ENCODE data around the gene MATN4.
A peak's percentile ranks its signal among the peaks of the same experiment; 100 is the strongest.
"Not testable (repeated sequence)": the region's sequence is repeated elsewhere in the genome, so short reads cannot be mapped to it uniquely, and the experiment has no call there.

Gene MATN4, protein sequence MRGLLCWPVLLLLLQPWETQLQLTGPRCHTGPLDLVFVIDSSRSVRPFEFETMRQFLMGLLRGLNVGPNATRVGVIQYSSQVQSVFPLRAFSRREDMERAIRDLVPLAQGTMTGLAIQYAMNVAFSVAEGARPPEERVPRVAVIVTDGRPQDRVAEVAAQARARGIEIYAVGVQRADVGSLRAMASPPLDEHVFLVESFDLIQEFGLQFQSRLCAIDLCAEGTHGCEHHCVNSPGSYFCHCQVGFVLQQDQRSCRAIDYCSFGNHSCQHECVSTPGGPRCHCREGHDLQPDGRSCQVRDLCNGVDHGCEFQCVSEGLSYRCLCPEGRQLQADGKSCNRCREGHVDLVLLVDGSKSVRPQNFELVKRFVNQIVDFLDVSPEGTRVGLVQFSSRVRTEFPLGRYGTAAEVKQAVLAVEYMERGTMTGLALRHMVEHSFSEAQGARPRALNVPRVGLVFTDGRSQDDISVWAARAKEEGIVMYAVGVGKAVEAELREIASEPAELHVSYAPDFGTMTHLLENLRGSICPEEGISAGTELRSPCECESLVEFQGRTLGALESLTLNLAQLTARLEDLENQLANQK

DNA sequence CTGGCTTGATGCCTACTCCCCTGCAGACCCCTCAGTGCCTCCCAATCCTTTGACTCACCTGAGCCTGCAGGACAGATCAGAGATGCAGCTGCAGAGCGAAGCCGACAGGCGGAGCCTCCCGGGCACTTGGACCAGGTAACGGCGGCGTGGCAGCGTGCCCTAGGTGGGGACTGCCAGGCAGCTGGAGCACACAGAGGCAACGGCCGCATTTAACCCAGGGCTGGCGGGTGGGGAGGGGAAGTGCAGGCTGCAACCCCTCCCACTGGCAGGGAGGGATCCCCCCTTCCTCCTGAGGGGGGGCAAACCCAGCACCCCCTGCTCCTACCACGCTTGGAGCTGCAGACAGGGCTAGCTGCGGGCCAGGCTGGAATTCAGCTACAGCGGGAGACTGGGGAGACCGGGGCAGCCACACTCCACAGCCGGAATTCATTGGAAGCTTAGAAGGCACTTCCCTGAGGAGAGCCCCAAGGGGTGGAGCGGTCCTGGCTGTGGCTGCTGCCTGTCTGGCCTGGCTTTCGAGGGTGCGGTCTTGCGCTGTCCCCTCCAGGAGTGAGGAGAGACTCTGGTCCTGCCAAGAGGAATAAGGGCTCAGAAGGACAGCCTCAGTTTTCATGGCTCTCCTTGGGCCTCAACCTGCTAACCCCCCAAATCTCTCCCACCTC is at the start of gene MATN4:
Gene MATN4 (minus strand): TSS at position 183 of the 662 bp plus-strand sequence. CDS start 2,717 bp downstream, outside the sequence.
- peak; percentile 70 for DNase-seq

DNA sequence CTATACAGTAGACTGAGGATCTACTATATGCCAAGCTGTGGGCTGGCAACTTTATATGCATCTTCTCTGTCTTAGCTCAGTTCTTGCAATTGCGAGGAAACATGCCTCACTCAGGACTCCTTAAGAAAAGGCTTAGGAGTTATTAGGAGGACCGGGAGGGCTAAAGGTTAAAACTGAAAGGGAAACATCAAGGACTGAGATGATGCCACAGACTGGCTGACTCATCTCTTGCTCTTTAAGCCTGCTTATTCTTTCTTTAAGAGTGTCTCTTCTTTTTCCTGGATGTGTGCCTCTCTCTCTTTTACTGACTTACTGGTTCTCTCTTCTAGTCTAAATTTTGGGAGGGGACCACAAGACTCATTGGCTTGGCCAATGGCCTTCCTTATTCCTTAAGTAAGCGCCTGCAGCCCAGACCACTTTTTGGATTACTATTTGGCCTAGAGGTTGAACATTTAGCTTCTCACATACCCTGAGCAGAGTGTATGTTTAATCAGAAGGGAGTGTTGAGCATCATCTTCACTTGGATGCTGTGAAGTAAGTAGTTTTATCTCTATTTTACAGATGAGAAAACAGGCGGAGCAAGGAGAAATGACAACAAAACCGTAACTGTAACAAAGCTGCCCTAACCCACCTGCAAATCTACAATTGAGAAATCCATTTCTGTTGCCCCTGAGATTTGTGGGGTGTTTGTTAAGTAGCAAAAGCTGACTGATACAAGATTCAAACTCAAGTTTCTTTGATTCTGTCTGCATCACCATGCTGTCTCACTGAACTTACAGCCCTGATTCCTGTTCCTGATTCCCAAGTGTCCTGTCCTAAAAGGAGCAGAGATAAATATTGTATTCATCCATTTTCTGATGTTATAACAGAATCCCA is 47.3 kb upstream of the MATN4 start:
- no peak for DNase-seq

DNA sequence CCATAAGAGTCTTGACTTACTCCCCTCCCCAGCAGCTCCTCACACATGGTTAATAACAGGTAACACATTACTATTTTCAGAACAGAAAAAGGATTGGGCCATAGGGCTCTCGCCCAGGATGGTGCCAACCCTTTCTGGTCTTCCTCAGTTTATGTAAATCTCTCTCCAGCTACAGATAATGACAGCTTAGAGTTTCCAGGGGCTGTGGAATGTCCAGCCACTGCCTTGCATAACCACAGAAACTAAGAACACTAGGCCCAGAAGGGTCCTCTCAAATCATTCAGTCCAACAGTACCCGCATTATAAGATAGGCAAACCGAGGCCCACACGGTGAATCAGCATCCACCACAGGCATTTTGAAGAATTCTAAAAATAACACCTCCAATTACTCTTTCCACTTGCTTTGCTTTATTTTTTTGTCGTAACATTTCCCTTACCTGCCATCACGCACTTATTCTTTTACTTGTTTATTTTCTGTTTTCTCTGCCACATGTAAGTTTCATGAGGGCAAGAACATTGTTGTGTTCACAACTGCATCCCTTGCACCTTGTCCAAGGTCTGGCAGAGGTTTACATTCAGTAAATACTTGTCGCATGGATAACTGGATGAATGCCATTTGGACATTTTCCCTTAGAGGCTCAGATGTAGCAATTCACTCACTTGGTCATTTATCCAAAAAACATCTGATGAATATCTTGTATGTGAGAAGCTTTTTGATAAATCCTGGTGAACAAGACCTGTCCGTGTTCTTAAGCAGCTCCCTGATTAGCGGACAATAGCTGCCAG is 46.5 kb upstream of the MATN4 start:
- DNase-seq: no peak

DNA sequence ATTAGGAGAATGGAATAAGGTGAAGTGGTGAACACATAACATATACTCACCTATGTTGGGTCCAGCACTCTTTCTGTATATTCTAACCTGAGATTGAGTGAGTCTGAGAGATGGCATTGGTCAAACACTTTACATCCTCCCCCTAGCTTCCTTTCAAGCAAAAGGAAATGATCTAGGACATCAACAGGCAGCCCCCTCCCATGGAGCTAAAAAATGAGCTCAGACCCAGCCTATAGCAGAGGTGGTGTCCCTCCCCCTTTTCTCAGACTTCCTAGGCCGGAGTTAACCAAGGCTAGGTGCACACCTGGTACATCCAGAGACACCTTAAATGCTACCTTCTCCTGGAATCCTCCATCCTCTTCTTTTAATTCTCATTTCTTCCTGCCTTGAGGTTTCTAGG is 45.6 kb upstream of the MATN4 start:
- no peak for DNase-seq

DNA sequence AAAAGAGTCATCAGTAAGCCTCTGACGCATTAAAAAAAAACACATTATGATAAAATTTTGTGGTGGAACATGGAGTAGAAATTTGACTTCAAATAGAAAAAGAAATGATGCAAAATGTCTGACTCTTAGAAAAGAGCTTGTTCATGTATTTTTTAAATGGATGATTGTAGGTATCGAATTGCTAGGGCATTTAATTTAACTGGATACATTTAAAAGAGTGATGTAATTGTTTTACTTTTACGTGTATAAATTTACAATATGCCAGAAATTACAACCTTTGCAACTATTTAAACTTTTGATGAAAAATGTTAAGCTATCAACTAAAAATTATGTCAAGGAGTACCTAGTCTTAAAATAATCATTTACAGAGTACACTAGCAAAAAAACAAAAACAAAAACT is 44.6 kb upstream of the MATN4 start:
- DNase-seq: no peak

DNA sequence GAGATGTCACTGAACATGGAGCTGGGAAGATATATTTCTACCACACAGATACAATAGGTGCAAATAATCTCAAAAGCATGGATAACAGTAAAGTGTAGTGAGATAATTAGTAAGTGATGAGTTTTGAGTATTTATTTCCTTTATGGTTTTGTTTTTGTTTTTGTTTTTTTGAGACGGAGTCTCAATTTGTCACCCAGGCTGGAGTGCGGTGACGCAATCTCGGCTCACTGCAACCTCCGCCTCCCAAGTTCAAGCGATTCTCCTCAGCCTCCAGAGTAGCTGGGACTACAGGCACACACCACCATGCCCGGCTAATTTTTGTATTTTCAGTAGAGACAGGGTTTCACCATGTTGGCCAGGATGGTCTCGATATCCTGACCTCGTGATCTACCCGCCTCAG is 42.7 kb upstream of the MATN4 start:
- not testable (repeated sequence) for DNase-seq

DNA sequence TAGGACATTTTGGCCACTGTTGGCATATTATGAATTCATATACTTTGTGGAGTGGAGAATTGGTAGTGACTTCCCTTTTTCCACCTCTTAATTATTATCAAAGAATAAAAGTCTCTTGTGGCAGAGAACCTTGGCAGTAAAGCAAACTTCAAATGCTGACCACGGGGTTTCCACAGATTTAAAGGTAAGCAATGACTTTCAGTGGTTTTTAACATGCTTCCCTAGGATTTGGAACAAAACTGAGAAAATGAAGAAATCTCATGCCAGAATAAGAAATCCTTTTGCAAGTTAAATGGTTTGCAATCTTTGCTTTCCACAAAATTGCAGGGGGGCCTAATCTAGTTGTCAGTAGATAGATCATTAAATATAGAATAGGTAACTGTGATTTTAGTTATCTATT is 42.1 kb upstream of the MATN4 start:
- no peak for DNase-seq

DNA sequence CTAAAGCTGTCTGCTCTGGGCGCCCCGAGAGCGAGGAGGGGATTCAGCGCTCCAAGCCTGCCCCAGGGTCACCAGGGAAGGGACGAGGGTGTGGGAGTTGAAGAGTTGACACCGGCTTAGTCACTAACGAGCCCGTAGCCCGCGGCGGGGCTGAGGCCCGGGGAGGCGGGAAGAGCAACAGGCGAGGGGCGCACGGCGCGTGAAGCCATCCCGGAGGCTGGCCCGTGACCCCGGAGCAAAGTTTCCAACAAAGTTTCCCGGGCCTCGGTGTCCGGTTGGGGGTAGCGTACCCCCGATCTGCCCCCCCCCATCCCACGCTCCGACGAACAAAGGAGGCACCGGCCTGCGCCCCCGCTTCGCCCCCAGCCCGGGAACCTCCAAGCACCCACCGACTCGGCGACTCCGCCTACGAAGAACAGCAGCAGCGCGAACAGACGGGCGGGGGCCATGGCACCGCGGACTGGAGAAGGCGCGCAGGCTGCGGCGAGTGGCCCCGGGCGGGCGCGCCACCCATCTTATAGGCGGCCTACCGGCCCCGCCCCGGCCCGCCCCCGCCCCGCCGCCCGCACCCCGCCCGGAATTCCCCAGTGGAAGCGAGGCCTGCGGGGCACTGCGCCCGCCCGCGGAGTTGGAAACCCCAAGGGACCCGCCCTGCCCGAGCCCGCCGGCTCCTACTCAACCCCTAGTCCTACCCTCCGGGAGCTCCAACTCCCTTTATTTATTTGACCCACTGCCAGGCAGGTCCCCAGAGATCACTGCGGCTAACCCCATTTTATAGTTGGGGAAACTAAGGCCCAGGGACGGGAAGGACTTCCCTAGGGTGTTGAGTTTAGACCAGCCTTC is 40.1 kb upstream of the MATN4 start, which contains the start of gene SDC4:
Gene SDC4 (minus strand): TSS at position 489 of the 843 bp plus-strand sequence. CDS start 40 bp downstream, at position 449.
- DNase-seq: peak; percentile 34

DNA sequence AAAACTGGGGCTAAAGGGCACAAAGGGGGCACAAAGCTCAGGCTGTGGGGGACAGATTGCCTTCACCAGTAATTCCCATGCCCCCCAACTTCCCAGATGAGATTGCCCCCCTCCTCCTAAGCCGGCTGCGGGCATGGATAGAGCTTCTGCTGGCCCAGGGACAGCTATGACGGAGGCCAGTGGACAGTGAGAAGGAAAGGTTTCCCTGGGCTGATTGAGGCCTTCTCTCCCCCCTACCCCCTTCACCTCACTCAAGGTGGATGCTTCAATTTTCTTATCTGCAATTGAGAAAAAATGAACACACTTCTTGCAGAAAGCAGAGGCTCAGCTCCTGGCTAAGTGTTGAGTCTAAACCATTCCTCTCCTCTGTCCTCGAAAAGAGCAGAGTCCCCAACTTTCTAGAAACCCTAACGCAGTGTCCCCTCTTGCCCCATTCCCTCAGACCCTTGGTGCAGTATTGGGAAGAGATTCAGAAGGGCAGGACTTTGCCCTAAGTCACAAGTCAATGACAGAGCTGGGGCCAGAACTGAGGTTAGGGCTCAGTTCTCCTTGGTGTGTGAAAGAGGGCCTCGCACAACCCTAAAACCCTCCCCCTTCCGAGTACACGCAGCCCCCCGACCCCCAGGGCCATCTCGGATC is 39.3 kb upstream of the MATN4 start:
- DNase-seq: no peak

DNA sequence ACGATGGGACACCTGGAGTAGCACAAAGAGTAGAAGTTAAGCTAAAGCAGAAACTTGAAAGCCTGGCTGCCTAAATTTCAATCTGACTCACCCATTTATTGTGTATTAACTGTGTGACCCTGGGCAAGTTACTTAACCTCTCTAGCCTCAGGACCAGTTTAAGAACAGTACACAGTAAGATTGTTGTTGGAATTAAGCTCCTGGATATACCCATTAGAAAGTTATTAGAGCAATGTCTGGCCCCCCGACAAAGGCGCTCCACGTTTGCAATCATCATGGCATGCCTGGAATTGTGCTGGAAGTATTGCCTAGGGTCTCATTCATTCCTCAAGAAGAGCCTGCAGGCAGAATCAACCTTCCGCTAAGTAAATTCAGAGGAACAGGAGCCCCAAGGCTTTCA is 38.8 kb upstream of the MATN4 start:
- no peak for DNase-seq

DNA sequence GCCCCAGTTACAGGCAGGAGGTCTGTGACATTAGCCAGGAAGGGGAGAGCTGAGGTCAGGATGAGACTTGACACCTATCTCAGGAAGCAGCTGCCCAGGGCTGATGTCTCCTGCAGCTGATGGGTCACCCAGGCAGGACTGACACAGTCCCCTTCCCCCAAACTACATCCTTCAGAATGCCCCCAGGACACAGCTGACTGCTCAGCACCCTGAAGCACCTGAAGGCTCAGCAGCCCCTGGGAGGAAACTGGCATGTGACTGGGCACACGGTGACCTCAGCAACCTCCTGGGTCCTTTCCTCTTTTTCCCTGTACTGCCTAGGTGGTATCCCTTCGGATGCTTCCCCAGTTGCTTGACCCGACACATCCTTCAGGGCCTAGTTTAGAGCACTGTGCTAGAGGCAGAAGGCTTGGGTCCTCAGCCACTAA is 38.2 kb upstream of the MATN4 start:
- DNase-seq: no peak

DNA sequence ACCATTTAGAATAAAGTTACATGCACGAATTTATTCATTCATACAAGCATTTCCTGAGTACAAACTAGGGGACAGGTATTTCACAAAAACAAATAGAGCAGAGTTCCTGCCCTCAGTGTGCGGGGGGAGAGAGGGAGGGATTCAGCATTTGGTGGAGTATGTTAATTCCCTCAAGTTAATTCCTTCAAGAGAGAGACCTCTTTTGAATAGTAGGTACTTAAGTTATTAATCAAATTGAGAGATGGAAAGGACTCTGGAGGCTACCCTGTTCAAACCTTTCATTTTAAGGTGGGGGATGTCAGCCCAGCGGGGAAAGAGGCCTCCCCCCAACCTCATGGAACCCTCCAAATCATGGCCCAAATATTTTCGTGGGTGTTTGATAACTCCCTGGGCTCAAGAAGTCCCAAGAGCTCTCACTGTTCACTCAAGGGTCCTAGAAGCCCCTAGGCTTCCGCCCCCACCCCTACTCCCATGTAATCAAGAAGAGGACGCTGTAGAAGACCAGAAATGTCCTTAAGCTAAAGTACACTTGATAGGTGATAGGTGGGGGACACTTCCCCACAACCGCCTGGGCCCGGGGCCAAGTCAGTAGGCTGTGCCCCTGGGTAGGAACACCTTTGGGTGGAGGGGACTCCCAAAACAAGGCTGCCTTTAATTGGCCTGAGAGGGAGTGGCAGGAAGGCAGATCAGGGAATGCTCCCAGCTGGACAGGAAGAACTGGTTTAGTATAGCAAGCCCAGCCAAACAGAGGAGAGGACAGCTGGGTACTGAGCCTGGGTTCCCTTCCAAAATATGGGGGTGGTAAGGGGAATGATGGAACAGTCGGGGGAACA is 37.2 kb upstream of the MATN4 start:
- DNase-seq: no peak

DNA sequence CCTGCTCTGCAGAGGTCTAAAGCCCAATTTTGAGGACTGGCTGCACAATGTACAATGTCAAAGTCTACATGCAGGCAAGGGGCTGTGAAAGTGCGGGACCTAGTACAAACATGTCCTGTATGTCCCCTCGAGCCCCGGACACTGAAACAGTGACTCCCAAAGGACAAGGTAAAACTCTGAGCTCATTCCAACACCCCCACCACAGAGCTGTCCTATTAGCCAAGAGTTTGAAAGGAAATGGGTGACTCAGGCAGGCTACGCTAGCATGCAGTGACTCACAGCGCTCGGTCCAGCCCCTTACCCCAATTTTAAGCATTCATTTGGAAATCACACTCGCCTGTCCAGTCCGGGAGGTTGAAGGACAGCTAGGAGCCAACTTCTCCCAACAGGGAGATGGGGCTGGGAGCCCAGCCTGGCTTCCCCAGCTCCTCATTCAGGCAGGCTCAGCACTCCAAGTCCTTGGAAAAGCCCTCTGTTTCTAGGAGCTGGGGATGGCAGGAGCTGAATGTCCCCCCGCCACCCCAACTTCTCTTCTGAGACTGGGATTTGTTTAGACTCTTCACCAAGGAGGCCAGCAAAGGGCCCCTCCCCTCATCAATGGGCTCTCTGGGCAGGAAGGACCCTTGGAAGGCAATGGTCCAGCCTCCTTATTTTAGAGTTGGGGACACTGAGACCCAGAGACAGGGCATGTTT is 36.2 kb upstream of the MATN4 start:
- DNase-seq: no peak

DNA sequence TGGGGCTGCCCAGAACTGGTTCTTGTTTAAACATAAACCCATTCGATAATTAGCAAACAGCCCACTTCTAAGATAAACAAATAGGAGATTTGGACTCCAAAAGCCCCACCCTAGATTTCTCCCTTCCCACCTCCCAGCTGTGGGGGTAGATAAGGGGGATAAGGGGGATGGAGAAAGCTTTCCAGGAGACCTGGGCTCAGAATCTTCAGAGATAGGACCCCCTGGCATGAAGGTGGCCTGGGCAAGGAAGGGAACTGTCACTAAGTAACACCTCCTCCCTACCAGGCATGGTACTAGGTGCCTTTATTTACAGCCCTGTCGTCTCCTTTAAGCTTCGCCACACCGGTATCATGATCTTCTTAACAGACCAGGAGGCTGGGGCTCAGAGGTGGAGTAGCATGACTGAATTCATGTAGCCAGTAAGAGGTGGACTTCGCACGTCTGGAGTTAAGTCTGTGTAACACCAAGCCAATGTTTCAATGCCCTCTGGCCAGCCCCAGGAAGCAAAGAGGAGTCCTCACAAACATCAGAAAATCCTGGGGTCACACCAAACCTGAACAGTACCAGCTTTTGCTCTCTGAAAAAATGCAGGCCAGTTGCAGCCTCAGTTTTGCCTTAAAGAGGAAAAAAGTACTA is 35.6 kb upstream of the MATN4 start:
- peak; percentile 8 for DNase-seq

DNA sequence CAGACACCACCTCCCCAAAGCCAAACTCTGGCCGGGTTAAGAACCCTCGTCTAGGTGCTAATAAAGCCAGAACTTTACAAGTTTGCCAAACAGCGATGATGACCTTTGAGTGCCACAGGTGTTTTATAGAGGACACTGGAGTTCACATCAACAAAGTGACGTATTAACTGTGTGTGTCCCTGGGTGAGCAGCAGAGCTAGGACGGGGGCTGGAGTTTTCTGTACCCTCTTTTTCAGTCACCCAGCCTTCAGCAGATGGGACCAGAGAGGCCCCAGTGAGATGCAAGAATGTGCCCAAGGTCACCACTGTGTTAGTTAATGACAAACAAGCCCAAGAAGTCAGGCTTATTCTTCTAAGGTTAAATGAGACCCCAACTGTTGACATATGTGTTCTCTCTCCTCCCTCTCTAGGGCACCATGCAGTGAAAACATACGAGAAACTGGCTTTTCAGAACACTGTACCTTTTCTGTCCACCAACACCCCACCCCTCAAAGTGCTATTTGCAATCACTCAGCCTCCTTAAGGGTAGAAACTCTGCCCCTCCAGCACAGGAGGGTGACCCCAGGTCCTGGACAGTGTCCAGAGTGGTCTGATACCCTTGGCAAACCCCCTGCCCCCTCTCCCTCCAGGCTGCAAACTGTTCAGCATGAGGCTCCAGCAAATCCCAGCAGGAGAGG is 34.9 kb upstream of the MATN4 start:
- DNase-seq: no peak

DNA sequence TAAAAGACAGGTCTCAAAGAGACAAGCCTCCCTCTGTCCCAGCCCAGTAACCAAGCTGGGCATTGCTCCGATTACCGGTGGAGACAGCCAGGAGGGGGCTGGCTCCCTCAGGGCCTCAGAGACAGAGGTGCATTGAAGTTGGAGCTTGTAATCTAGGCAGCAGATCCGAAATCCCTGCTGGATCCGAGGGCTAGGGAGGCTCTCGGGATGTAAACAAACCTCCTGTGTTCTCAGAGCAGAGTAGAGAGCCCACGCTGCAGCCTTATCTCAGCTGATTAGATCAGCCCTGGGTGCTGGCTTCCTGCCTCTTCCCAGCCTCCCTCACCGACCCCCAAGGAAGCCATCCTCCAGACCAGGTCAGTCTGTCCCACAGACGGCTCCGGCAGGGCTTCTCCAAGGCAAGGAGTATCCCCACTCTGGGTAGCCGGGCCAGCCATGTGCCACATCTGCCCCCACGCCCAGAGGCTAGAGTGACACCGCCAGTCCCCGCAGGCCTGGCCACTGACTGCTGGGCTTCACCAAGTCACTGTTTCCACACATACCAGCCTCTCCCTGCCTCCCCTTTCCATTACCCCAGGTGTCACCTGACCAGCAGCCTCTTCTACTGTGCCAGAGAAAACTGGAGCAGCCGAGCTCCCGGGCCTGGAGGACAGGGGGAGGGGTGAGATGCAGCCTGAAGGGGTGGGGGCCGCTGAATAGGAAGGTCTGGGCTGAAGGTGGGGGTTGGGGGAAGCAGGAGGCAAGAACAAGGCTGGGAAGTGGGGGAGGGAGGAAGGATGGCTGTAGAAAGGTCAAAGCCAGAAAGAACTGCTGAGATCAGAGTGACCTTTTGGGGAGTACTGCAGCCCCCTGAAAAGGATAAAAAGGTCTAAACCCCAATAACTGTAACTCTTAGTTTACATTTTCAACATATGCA is 34.1 kb upstream of the MATN4 start:
- DNase-seq: peak; percentile 3

DNA sequence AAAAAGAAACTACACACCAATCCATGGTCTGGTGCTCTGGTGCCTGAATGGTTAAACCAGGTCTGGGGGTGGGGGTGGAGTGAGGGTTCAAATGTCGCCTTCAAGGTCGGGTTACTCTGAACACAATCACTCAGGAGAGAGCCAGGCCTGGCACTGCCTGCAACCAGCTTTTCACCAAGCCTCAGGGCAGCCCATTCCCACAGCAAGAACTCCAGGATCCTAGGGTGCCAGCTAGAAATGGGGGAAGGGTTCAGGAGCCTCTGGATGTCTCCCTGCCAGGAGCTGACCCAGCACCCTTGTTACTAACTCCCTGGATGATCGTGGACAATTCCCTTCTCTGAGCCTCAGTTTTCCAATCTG is 33.5 kb upstream of the MATN4 start:
- DNase-seq: no peak
